Measurements from ENCODE around the gene RPL10.
"Not testable (repeated sequence)": the region's sequence is repeated elsewhere in the genome, so short reads cannot be mapped to it uniquely, and the experiment has no call there.

Gene RPL10

GRCh38 chrX:154378799-154379568, 19.2 kb upstream of the RPL10 start, which contains the start of gene EMD:
TSS of gene EMD (plus strand) at chrX:154379295. CDS start at chrX:154379485, 190 bp downstream.
- DNase-seq, result peak; percentile 93

GRCh38 chrX:154379569-154379951, 18.6 kb upstream of the RPL10 start:
- DNase-seq, result no peak

GRCh38 chrX:154380153-154380552, 18.0 kb upstream of the RPL10 start:
- no peak for DNase-seq

- no peak for DNase-seq
Measured at GRCh38 chrX:154380787-154381186, 17.4 kb upstream of the RPL10 start.

- DNase-seq, result no peak
Measured at GRCh38 chrX:154381271-154381670, 16.9 kb upstream of the RPL10 start.

GRCh38 chrX:154382483-154383069, 15.6 kb upstream of the RPL10 start:
- no peak for DNase-seq

GRCh38 chrX:154383359-154384283, 14.6 kb upstream of the RPL10 start:
- DNase-seq, result no peak

GRCh38 chrX:154384284-154384892, 13.8 kb upstream of the RPL10 start:
- DNase-seq, result no peak

GRCh38 chrX:154388094-154388493, 10.1 kb upstream of the RPL10 start:
- DNase-seq, result not testable (repeated sequence)

GRCh38 chrX:154388649-154389048, 9.5 kb upstream of the RPL10 start:
- not testable (repeated sequence) for DNase-seq

GRCh38 chrX:154389812-154390747, 8.1 kb upstream of the RPL10 start:
- DNase-seq, result not testable (repeated sequence)

GRCh38 chrX:154396363-154396762, 1.8 kb upstream of the RPL10 start:
- not testable (repeated sequence) for DNase-seq

GRCh38 chrX:154396973-154397887, 947 bp upstream of the RPL10 start:
- no peak for DNase-seq

- DNase-seq, result peak; percentile 29
Measured at GRCh38 chrX:154398668-154399526, 720 bp downstream of the RPL10 start.

- DNase-seq, result no peak
Measured at GRCh38 chrX:154399527-154400368, 1.6 kb downstream of the RPL10 start.

GRCh38 chrX:154400369-154400817, 2.2 kb downstream of the RPL10 start:
- not testable (repeated sequence) for DNase-seq

- no peak for DNase-seq
Measured at GRCh38 chrX:154401045-154401799, 3.0 kb downstream of the RPL10 start.
